Mammary epithelial cell (primary cell): Measurements from ENCODE around the gene WFDC1.
A peak's percentile ranks its signal among the peaks of the same experiment; 100 is the strongest.

Experiments used
- EZH2 ChIP-seq: IDR thresholded peaks from 2 replicates; pipeline ENCODE4 v1.6.1; 2012; ENCODE audit warnings: low read length, inconsistent platforms, borderline replicate concordance
- TF ChIP-seq, protein P1 (sequence below), 2 donors: IDR thresholded peaks in 1 of 2; conservative IDR thresholded peaks in 1 of 2; 2 replicates each; pipeline ENCODE4 v1.5.1; 2011 to 2012; ENCODE audit warnings: inconsistent platforms in 2 of 2, low read length in 2 of 2, mild to moderate bottlenecking in 2 of 2, control low read depth in 1 of 2, low read depth in 1 of 2; ENCODE audit not compliant: insufficient read depth in 1 of 2; ENCODE audit errors: extremely low read depth in 1 of 2

- TF ChIP-seq, protein P1, sequence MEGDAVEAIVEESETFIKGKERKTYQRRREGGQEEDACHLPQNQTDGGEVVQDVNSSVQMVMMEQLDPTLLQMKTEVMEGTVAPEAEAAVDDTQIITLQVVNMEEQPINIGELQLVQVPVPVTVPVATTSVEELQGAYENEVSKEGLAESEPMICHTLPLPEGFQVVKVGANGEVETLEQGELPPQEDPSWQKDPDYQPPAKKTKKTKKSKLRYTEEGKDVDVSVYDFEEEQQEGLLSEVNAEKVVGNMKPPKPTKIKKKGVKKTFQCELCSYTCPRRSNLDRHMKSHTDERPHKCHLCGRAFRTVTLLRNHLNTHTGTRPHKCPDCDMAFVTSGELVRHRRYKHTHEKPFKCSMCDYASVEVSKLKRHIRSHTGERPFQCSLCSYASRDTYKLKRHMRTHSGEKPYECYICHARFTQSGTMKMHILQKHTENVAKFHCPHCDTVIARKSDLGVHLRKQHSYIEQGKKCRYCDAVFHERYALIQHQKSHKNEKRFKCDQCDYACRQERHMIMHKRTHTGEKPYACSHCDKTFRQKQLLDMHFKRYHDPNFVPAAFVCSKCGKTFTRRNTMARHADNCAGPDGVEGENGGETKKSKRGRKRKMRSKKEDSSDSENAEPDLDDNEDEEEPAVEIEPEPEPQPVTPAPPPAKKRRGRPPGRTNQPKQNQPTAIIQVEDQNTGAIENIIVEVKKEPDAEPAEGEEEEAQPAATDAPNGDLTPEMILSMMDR (conservative IDR thresholded peaks at IDR 0.05 in 1 of 2, IDR thresholded peaks at IDR 0.05 in 1 of 2; ENCODE audit: extremely low read depth in 1 of 2, insufficient read depth in 1 of 2, low read depth in 1 of 2, low read length in 2 of 2), result peak in 1 of 2 donors; percentile 31
- no peak for TF ChIP-seq EZH2
Observed at GRCh38 chr16:84340325-84341040, 45.8 kb downstream of the WFDC1 start.
